Mucosa of stomach (tissue), 1 donor: ENCODE measurements around the gene CFLAR.
A peak's percentile ranks its signal among the peaks of the same experiment; 100 is the strongest.

Experiments used
- H3K27me3 ChIP-seq: one replicate; pipeline ENCODE4 v1.7.0; 2013; ENCODE audit warnings: mild to moderate bottlenecking, low read length; ENCODE audit not compliant: control insufficient read depth, insufficient read depth
- H3K36me3 ChIP-seq: one replicate; pipeline ENCODE4 v1.7.0; 2013; ENCODE audit warnings: low read length; ENCODE audit not compliant: control insufficient read depth, insufficient read depth
- H3K4me1 ChIP-seq: one replicate; pipeline ENCODE4 v1.7.0; 2013; ENCODE audit warnings: mild to moderate bottlenecking, low read length; ENCODE audit not compliant: control insufficient read depth, insufficient read depth
- H3K4me3 ChIP-seq: one replicate; pipeline ENCODE4 v1.7.0; 2013; ENCODE audit warnings: low read length
- H3K9ac ChIP-seq: one replicate; pipeline ENCODE4 v1.7.0; 2013; ENCODE audit warnings: mild to moderate bottlenecking, low read length, moderate library complexity
- H3K9me3 ChIP-seq: one replicate; pipeline ENCODE4 v1.7.0; 2013; ENCODE audit warnings: mild to moderate bottlenecking, low read length, moderate library complexity; ENCODE audit not compliant: control insufficient read depth
- donor health status: Pancreatic carcinoma.

CFLAR gene

GRCh38 chr2:201219328-201220096 lies 103.5 kb downstream of the CFLAR start:
- no peak overlapping the region for H3K4me3 ChIP-seq
- H3K27me3 ChIP-seq = no peaks in the 10 kb centered on the region
- no peaks in the 10 kb centered on the region for H3K9me3 ChIP-seq
- H3K36me3 ChIP-seq = peaks cover 6% of the 10 kb centered on the region
- H3K9ac ChIP-seq = no peak overlapping the region
- H3K4me1 ChIP-seq = peaks cover 20% of the 10 kb centered on the region

GRCh38 chr2:201220102-201220570 lies 104.2 kb downstream of the CFLAR start:
- Histone ChIP-seq H3K4me3 (no peak overlapping the region), H3K36me3 (peaks cover 6% of the 10 kb centered on the region), H3K9me3 (no peaks in the 10 kb centered on the region), H3K4me1 (peaks cover 20% of the 10 kb centered on the region), H3K27me3 (no peaks in the 10 kb centered on the region), H3K9ac (peak overlapping the region; percentile 23)

GRCh38 chr2:201223089-201224073 lies 107.4 kb downstream of the CFLAR start:
- Histone ChIP-seq H3K9ac (no peak overlapping the region), H3K27me3 (no peaks in the 10 kb centered on the region), H3K4me1 (peaks cover 21% of the 10 kb centered on the region), H3K36me3 (peaks cover 3% of the 10 kb centered on the region), H3K9me3 (no peaks in the 10 kb centered on the region), H3K4me3 (no peak overlapping the region)
